ENCODE measurements around the gene PPFIBP1. TPM values are rescaled to one million over a fixed set of nuclear protein-coding genes. Genes with fewer than 3 reads are reported as not detected.
A peak's percentile ranks its signal among the peaks of the same experiment; 100 is the strongest.

Gene PPFIBP1
- total and polyA plus RNA-seq, 12 donors, result 9.6 to 123 (median 74.3) TPM

DNA sequence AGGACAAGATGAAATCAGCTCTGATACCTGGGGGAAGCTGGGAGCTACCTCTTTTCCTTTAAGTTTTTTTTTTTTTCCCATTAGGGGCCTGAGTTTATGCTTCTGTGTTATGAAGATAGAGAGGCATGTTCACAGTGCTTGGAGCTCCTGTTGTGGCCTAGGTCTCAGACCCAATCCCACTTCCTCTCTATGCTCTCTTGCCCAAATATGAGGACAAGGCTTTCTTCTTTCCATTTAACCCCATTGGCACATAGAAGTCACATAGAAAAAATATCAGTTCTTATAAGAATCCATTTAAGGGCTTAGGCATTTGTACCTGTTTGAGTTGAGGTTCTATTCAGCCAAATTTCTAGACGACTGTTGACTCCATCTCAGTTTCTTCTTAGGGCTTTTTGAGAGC is 199.2 kb downstream of the PPFIBP1 start:
- Histone ChIP-seq H3K4me1 (replicated peaks in 1 of 2) (no peaks in the 10 kb centered on the region), H3K4me3 (no peak overlapping the region), H3K9me3 (replicated peaks in 1 of 3) (no peaks in the 10 kb centered on the region), H3K27ac (no peak overlapping the region), H3K27me3 (no peaks in the 10 kb centered on the region), H3K36me3 (replicated peaks in 1 of 2) (peaks cover 0 to 51% of the 10 kb centered on the region in 2 donors)
- intact Hi-C loops (cut with DNase I), result no loop called here
- 90 to 96% (median 91%) methylated on average over 1 of the region's 1 CpG for WGBS, 4 donors
- no peak for DNase-seq
- TF ChIP-seq, protein P1, sequence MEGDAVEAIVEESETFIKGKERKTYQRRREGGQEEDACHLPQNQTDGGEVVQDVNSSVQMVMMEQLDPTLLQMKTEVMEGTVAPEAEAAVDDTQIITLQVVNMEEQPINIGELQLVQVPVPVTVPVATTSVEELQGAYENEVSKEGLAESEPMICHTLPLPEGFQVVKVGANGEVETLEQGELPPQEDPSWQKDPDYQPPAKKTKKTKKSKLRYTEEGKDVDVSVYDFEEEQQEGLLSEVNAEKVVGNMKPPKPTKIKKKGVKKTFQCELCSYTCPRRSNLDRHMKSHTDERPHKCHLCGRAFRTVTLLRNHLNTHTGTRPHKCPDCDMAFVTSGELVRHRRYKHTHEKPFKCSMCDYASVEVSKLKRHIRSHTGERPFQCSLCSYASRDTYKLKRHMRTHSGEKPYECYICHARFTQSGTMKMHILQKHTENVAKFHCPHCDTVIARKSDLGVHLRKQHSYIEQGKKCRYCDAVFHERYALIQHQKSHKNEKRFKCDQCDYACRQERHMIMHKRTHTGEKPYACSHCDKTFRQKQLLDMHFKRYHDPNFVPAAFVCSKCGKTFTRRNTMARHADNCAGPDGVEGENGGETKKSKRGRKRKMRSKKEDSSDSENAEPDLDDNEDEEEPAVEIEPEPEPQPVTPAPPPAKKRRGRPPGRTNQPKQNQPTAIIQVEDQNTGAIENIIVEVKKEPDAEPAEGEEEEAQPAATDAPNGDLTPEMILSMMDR (IDR thresholded peaks at IDR 0.05), result no peak
- TF ChIP-seq POLR2A (IDR thresholded peaks at IDR 0.05), result no peak

DNA sequence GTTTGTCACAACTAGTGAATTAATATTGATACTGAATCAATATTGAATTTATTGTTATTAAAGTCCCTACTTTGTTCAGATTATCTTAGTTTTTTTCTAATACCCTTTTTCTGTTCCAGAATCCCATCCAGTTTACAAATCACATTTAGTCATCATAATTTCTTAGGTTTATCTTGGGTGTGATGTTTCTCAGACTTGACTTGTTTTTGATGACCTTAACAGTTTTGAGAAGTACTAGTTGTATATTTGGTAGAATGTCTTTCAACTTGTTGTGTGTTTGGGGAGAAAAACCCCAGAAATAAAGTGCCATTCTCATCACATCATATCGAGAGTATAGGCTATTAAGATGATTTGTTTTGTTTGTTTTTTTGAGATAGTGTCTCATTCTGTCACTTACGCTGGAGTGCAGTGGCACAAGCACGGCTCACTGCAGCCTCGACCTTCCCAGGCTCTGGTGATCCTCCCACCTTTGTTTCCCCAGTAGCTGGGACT is 206.1 kb downstream of the PPFIBP1 start:
- Histone ChIP-seq H3K27ac (no peak overlapping the region), H3K4me1 (replicated peaks in 1 of 2) (no peaks in the 10 kb centered on the region), H3K9me3 (replicated peaks in 1 of 3) (no peaks in the 10 kb centered on the region), H3K27me3 (no peaks in the 10 kb centered on the region), H3K36me3 (replicated peaks in 1 of 2) (peaks cover 0 to 15% of the 10 kb centered on the region in 2 donors), H3K4me3 (no peak overlapping the region)
- intact Hi-C loops (cut with DNase I), result loop anchor here (5.0 to 10.0 kb wide), 3 partner anchors 85 to 212 kb away; no protein-coding TSS in a partner anchor
- TF ChIP-seq, protein P1 (IDR thresholded peaks at IDR 0.05), result no peak
- TF ChIP-seq POLR2A (IDR thresholded peaks at IDR 0.05), result no peak
- no peak for DNase-seq
- 81 to 95% (median 85%) methylated on average over 4 of the region's 4 CpGs for WGBS, 4 donors

DNA sequence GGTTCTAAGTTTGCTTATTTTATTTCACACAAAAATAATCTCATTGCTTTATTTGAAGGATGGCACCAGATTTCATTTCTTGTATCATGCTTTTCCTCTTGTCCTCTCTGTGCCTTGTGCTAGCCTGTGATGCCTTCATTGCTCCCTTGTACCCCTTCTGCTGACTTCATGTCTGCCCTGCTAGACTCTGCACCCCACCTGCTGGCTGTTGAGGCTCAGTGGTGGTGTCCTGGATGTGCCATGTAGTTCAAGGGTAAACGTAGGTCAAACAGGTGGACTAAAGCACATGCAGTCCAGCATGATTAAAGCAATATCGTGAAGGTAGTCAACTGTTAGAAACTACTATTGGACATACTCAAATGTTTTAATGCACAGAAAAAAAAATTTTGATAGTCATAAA is 208.3 kb downstream of the PPFIBP1 start:
- no peaks in the 10 kb centered on the region for H3K27me3 ChIP-seq
- DNase-seq, result no peak
- no peak overlapping the region for H3K4me3 ChIP-seq
- intact Hi-C loops (cut with DNase I), result loop anchor here (5.0 to 10.0 kb wide), 3 partner anchors 83 to 210 kb away; no protein-coding TSS in a partner anchor
- no peaks in the 10 kb centered on the region for H3K4me1 ChIP-seq (replicated peaks in 1 of 2)
- no peak overlapping the region for H3K27ac ChIP-seq
- 62 to 69% (median 64%) methylated on average over 2 of the region's 2 CpGs for WGBS, 4 donors
- TF ChIP-seq POLR2A (IDR thresholded peaks at IDR 0.05), result no peak
- TF ChIP-seq, protein P1 (IDR thresholded peaks at IDR 0.05), result peak in 1 of 6 experiments; percentile 5
- peaks cover 0 to 15% of the 10 kb centered on the region in 2 donors for H3K36me3 ChIP-seq (replicated peaks in 1 of 2)
- no peaks in the 10 kb centered on the region for H3K9me3 ChIP-seq (replicated peaks in 1 of 3)

DNA sequence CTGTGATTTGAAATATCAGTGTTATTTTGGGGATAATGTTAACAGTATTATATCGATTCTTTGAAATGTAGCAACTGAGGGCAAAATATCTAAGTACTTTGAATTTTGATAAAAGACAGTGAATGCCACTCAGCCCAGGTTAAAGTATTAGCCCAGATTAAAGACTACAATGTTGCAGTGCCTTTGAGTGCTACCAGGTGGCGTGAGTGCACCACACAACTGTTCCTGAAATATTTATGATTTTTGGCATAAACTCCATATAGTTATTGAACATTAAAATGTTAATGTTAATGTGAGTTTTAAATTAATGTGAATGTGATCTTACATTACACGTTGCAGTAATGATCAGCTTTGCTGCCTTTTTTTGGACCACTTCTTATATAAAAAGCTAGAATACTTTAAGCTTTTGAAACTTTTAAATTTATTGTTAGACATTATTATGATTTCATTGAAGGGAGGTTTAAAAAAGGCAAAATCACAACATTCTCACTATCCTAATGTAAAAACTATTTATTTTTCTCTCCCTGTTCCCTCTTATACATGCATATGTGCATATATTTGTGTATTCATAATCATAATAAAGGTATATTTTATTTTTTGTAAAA is 209.1 kb downstream of the PPFIBP1 start:
- DNase-seq, result peak in 4 of 7 donors; percentile 41 to 70 (median 46)
- 29 to 38% (median 33%) methylated on average over 3 of the region's 3 CpGs for WGBS, 4 donors
- no peak overlapping the region for H3K4me3 ChIP-seq
- peaks cover 0 to 15% of the 10 kb centered on the region in 2 donors for H3K36me3 ChIP-seq (replicated peaks in 1 of 2)
- H3K27ac ChIP-seq, result no peak overlapping the region
- TF ChIP-seq, protein P1 (IDR thresholded peaks at IDR 0.05), result peak; percentile 63 to 90 (median 86)
- TF ChIP-seq POLR2A (IDR thresholded peaks at IDR 0.05), result no peak
- H3K9me3 ChIP-seq (replicated peaks in 1 of 3), result no peaks in the 10 kb centered on the region
- H3K4me1 ChIP-seq (replicated peaks in 1 of 2), result no peaks in the 10 kb centered on the region
- intact Hi-C loops (cut with DNase I), result loop anchor here (5.0 to 10.0 kb wide), 3 partner anchors 82 to 209 kb away; no protein-coding TSS in a partner anchor
- no peaks in the 10 kb centered on the region for H3K27me3 ChIP-seq
